Activated T-helper 2 cell treated with anti-CD3 and anti-CD28 coated beads, Interferon-gamma antibody, Interleukin-2, Interleukin-4, amounts not matched to agents 10 μg/mL and 5 μg/mL and 100 μg/mL, durations not matched to agents 14 hours and 24 hours and 36 hours (primary cell): Measurements from ENCODE around the gene WDR46. TPM values are rescaled to one million over a fixed set of nuclear protein-coding genes. Genes with fewer than 3 reads are reported as not detected.

Source experiments
- DNase-seq: peaks from one replicate; pipeline ENCODE4 v3.0.0; 2021; ENCODE audit warnings: low spot score
- H3K27ac Mint-ChIP-seq: one replicate; pipeline ENCODE4 v1.8.0; 2021; ENCODE audit warnings: mixed read lengths
- H3K27me3 Mint-ChIP-seq: one replicate; pipeline ENCODE4 v1.8.0; 2021; ENCODE audit warnings: low read depth, mixed read lengths
- H3K36me3 Mint-ChIP-seq: one replicate; pipeline ENCODE4 v1.8.0; 2021; ENCODE audit warnings: low read depth, mixed read lengths
- H3K4me1 Mint-ChIP-seq: one replicate; pipeline ENCODE4 v1.8.0; 2021; ENCODE audit warnings: low read depth, mixed read lengths
- H3K4me3 Mint-ChIP-seq: one replicate; pipeline ENCODE4 v1.8.0; 2021; ENCODE audit warnings: low read depth, mild to moderate bottlenecking, moderate library complexity, mixed read lengths
- H3K9me3 Mint-ChIP-seq: one replicate; pipeline ENCODE4 v1.8.0; 2021; ENCODE audit warnings: mixed read lengths
- intact Hi-C: fragments of 100-400 bp; cut with micrococcal nuclease; formaldehyde crosslinking; loops from one replicate; pipeline ENCODE4 v1.15.1; 2023
- total RNA-seq: library from RNA; stranded (reverse); gene quantifications from 2 replicates; pipeline ENCODE4 v1.2.3, GENCODE V29; 2022

WDR46 gene
- total RNA-seq, 1 donor from 2014 or later: 87.3 TPM

DNA sequence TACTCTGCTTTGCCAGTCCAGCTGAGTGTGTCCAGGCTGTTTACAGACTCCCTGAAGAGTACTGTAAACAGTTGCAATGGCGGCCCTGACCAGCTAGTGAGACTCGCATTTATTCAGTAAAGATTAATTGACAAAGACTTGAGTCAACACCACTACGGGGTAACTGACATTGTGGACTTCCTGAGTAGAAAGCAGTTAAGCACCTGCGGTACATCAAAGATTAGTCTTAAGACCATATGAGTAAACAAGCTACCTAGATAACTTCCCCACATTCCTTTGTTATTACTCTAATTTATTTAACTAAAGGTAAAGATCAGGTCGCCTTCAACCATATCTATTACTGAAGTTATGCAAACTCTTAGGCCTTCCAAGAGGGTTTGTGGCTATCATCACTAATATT is 30.0 kb downstream of the WDR46 start:
- no peaks in the 10 kb centered on the region for H3K4me1 Mint-ChIP-seq
- no peak overlapping the region for H3K4me3 Mint-ChIP-seq
- DNase-seq: no peak
- no peaks in the 10 kb centered on the region for H3K9me3 Mint-ChIP-seq
- no peaks in the 10 kb centered on the region for H3K27me3 Mint-ChIP-seq
- peaks cover 48% of the 10 kb centered on the region for H3K36me3 Mint-ChIP-seq
- H3K27ac Mint-ChIP-seq: no peak overlapping the region
- intact Hi-C loops: no loop called here

DNA sequence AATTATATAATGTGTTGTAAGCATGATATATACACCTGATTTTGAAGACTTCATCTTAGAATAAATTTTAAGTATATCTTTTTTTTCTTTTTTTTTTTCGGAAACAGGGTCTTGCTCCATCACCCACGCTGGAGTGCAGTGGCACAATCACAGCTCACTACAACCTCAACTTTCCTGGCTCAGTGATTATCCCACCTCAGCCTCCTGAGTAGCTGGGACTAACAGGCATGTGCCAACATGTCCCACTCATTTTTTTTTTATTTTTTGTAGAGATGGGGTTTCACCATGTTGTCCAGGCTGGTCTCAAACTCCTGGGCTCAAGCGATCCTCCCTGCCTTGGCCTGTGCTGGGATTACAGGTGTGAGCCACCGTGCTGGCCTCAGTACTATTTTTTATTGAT is 34.4 kb downstream of the WDR46 start:
- intact Hi-C loops: no loop called here
- Mint-ChIP-seq H3K9me3 (no peaks in the 10 kb centered on the region), H3K4me3 (no peak overlapping the region), H3K27ac (no peak overlapping the region), H3K36me3 (peaks cover 45% of the 10 kb centered on the region), H3K4me1 (peaks cover 23% of the 10 kb centered on the region), H3K27me3 (no peaks in the 10 kb centered on the region)
- no peak for DNase-seq

DNA sequence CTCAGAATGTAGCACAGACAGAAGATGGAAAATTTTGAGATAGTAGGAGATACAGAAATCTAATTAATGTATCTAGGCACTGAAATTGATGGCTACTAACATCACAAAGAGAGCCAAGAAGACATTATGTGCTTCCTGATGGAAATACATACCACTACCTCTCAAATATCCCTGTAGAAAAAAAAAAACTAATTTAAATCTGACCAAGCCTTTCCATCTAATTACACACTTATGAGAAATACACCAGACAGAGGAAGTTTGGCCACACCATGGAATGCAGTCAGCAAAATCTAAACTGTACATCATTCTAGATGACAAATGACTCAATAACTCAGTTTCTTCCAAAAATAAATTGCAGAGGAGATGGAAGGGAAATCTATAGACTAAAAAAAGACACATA is 36.3 kb downstream of the WDR46 start:
- DNase-seq: no peak
- intact Hi-C loops: no loop called here
- peaks cover 32% of the 10 kb centered on the region for H3K4me1 Mint-ChIP-seq

DNA sequence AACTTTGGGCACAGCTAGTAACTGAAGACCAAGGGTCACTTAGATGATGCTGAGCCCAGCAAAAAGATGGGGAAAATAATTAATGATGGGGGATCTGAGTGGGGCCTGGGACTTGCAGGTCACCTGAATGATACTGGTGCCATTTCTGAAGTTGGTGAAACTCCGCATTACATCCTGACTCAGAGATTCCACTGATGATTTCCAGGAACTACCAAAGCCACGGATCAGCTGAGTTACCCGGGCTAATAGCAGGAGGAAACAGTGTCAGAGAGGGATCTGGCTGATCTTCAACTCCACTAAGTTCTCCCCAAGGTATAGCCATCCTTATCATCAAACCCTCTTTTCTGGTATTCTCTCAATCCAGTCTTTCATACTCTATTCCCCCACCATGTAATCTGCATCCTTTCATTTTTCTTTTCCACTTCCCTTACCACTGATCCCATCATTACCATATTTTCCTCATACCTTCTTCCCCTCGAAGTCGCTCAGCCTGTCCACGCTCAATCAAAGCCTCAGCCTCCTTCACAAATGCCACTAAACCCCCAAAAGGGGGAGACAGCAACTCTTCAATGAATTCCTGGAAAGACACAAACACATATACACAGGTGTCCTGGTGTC is 37.5 kb downstream of the WDR46 start:
- H3K4me1 Mint-ChIP-seq: peaks cover 32% of the 10 kb centered on the region
- no peaks in the 10 kb centered on the region for H3K9me3 Mint-ChIP-seq
- peak overlapping the region; percentile 38 for H3K4me3 Mint-ChIP-seq
- H3K27me3 Mint-ChIP-seq: no peaks in the 10 kb centered on the region
- peaks cover 37% of the 10 kb centered on the region for H3K36me3 Mint-ChIP-seq
- intact Hi-C loops: no loop called here
- peak overlapping the region; percentile 66 for H3K27ac Mint-ChIP-seq
- no peak for DNase-seq

More for the DNA sequence above, 36.3 kb downstream of the WDR46 start:
- Mint-ChIP-seq H3K9me3 (no peaks in the 10 kb centered on the region), H3K4me3 (no peak overlapping the region), H3K36me3 (peaks cover 39% of the 10 kb centered on the region), H3K27ac (no peak overlapping the region), H3K27me3 (no peaks in the 10 kb centered on the region)

DNA sequence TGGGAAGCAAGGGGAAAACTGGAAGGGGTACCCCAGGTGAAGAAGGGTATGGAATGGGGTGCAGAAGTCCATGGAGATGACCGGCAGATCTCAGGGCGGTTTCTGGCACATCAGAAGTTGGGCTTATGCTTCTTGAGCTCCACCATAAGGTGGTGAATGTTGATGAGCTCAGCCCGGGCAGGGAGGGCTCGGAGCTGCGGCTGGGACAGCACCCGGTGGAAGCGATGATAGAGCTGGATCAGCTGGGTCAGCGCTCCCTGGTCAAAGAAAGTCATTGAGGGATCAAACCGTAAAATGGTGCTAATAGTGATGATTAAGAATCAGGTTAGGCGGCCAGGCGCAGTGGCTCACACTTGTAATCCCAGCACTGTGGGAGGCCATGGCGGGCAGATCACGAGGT is 38.3 kb downstream of the WDR46 start:
- no peaks in the 10 kb centered on the region for H3K9me3 Mint-ChIP-seq
- intact Hi-C loops: no loop called here
- H3K27ac Mint-ChIP-seq: peak overlapping the region; percentile 92
- peak overlapping the region; percentile 88 for H3K4me3 Mint-ChIP-seq
- peaks cover 32% of the 10 kb centered on the region for H3K4me1 Mint-ChIP-seq
- H3K27me3 Mint-ChIP-seq: no peaks in the 10 kb centered on the region
- H3K36me3 Mint-ChIP-seq: peaks cover 34% of the 10 kb centered on the region
- DNase-seq: no peak

DNA sequence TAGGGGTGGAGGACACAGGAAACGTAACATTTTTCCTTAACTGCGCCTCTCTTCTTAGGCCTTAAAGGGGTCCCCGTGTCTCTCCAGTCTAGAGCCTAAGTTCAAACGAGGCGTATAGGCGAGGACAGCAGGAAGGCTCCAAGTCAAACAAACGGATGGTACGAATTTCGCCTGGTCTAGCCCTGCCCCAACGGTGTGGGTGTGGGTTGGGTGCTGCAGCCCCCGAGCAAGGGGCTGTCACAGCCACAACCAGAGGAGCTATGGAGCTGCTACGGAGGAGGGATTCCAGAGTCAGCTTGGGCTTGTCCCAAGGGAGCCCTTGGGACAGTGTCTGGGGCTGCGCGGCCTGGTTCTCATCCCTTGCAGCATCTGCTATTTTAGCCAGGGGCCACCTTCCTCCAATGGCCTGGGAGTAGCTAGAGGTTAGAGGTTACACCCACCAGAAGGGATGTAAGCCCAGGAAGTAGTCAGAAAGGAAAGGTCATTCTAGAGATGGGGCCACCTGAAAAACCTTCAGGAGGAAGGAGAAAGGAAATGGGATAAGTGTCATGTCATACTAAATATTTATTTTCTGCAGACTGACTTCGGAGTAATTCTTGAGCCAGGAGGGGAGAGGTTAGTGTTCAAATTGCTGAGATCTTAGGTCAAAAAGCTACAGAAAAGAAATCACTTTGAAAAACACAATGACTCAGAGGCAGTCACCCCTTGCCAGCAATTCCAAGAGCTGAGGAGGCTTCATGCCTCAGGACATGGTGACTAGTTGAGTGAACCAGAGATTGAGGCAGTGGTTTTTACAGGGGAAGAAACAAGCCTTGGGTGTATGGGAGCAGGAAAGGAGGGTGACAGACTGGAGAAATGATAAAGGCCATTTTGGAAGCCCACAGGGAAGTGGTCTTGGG is 39.1 kb downstream of the WDR46 start:
- no peak for DNase-seq
- intact Hi-C loops: loop anchor here (1.0 to 2.0 kb wide), 4 partner anchors 21 to 278 kb away; partner anchors contain the start of gene VPS52
- H3K27ac Mint-ChIP-seq: peak overlapping the region; percentile 92
- H3K36me3 Mint-ChIP-seq: peaks cover 33% of the 10 kb centered on the region
- H3K4me1 Mint-ChIP-seq: peaks cover 32% of the 10 kb centered on the region
- H3K9me3 Mint-ChIP-seq: no peaks in the 10 kb centered on the region
- H3K27me3 Mint-ChIP-seq: no peaks in the 10 kb centered on the region
- peak overlapping the region; percentile 88 for H3K4me3 Mint-ChIP-seq

DNA sequence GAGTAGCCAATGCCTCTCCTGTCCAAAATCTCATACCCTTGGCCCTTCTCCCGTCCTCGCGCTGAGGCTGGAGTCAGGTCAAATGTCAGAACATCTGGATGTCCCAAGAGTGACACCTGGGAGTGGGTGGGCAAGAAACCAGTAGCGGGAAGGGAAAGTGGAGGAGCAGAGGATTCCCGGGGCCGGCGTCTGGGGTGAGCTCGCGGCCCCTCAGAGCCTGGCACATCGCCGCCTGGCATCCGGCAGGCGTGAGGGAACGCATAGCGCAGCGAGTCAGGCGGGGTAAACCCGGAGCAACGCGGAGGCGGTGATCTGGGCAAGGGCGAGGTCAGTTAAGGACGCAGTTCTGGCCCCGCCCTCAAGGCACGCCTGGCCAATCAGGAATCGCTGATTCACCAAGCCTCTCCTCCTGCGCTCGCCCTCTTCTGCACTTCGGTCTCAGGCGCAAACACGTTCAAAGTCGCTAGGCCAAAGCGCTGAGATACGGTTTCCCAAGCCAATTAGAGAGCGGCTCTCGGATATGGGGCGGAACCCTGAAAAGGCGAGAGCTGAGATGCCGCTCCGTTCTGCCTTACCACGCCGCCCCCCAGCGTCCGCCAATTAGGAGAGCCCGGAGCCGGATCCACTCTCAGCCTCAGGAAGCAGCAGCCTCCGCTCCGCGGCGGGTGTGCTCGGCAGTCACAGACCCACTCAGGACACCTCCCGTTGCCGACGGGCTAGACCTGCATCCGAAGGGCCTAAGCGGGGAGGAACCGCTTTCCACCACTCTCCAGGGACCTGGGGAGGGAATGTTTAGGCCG is 39.9 kb downstream of the WDR46 start:
- DNase-seq: peak; percentile 97
- peaks cover 33% of the 10 kb centered on the region for H3K36me3 Mint-ChIP-seq
- peaks cover 32% of the 10 kb centered on the region for H3K4me1 Mint-ChIP-seq
- H3K4me3 Mint-ChIP-seq: peak overlapping the region; percentile 88
- H3K27me3 Mint-ChIP-seq: no peaks in the 10 kb centered on the region
- H3K27ac Mint-ChIP-seq: peak overlapping the region; percentile 92
- no peaks in the 10 kb centered on the region for H3K9me3 Mint-ChIP-seq
- intact Hi-C loops: loop anchor here (1.0 to 2.0 kb wide), 6 partner anchors 22 to 277 kb away; partner anchors contain the start of gene VPS52

DNA sequence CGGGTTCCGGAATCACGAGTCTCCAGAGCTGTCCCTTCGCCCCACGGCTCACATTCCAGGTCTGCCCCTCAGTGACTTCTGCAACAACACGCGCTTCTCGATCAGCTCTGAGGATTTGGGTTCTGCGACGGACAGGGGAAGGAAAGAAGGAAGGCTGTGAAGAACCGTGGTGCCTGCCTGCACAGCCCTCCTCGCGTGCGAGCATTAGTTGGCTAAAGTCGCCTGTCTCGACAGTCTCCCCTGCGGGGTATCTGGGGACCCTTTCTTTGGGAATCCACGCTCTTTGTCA is 40.5 kb downstream of the WDR46 start:
- no peak for DNase-seq
- Mint-ChIP-seq H3K27ac (peak overlapping the region; percentile 87), H3K9me3 (no peaks in the 10 kb centered on the region), H3K36me3 (peaks cover 33% of the 10 kb centered on the region), H3K27me3 (no peaks in the 10 kb centered on the region), H3K4me1 (peaks cover 32% of the 10 kb centered on the region), H3K4me3 (peak overlapping the region; percentile 88)
- intact Hi-C loops: loop anchor here (1.0 to 2.0 kb wide), 3 partner anchors 64 to 129 kb away; no protein-coding TSS in a partner anchor

DNA sequence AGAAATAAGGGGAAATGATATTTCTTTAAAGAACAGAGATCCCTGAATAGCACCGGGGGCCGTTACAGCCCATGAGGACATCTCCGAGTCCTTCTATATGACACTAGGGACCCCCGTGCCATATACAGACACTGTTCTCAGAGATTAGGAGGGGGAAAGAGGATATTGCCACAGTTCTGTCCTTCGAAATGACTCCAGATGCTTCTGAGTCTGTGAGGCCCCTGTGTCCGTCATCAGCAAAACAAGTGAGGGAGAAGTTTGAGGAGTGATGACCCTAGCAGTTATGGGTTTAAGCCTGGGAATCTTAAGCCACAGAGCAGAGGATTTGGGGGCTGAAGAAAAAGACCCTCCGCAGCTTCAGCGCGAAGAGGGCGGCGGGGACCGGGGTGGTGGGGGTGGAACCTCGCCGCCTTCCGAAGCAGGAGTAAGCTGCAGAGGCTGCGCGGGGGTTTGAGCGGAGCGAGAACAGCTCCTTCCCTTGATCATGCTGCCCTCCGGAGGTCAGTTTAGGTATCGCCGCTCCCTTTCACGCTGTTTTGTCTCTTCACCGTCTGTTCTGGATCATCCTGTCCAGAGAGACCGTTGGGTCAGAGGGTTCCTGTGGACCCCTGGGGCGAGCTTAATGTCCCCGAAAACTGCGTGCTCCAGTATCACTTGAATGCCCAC is 40.9 kb downstream of the WDR46 start:
- H3K27ac Mint-ChIP-seq: peak overlapping the region; percentile 87
- peaks cover 3% of the 10 kb centered on the region for H3K27me3 Mint-ChIP-seq
- intact Hi-C loops: loop anchor here (1.0 to 2.0 kb wide), 3 partner anchors 65 to 129 kb away; no protein-coding TSS in a partner anchor
- H3K36me3 Mint-ChIP-seq: peaks cover 33% of the 10 kb centered on the region
- no peaks in the 10 kb centered on the region for H3K9me3 Mint-ChIP-seq
- H3K4me1 Mint-ChIP-seq: peaks cover 34% of the 10 kb centered on the region
- DNase-seq: peak; percentile 87
- peak overlapping the region; percentile 88 for H3K4me3 Mint-ChIP-seq

DNA sequence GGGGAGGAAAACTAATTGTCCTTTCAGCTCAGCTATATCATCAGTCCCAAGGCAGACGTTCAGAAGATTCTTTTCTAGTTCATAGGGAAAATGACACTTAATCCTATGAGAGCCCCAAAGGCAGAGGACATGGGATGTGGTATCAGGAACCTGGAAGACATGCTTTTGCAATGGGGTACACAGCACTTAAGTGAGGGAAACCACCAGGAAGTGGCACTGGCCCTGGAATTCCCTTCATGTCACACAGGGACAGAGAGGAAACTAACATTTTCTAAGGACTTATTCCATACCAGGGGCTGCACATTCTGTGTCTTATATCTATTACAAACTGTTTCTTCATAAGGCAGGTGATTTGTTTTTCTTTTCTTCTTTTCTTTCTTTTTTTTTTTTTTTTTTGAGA is 45.6 kb downstream of the WDR46 start:
- DNase-seq: no peak
- Mint-ChIP-seq H3K27me3 (peaks cover 15% of the 10 kb centered on the region), H3K36me3 (no peaks in the 10 kb centered on the region), H3K4me1 (peaks cover 15% of the 10 kb centered on the region), H3K27ac (no peak overlapping the region), H3K4me3 (no peak overlapping the region), H3K9me3 (no peaks in the 10 kb centered on the region)
- intact Hi-C loops: no loop called here

DNA sequence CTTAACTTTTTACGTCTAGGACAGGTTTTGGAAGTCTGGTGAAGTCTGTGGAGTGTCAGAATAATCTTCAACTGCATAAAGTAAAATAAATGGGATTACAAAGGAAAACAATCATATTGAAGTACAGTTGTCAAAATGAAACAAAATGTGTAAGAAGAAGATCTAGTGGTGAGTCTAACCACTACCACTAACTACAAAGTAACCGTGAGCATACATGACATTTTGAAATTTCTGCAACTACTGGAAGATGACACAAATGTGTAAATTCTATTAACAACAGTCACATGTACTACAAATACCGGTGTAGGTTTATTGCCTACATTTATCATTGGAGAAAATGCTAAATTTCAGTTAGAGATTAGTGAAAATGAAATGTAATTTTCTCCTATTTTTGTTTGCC is 47.1 kb downstream of the WDR46 start:
- Mint-ChIP-seq H3K36me3 (no peaks in the 10 kb centered on the region), H3K27me3 (peaks cover 17% of the 10 kb centered on the region), H3K4me1 (peaks cover 13% of the 10 kb centered on the region), H3K27ac (peak overlapping the region; percentile 28), H3K4me3 (no peak overlapping the region), H3K9me3 (no peaks in the 10 kb centered on the region)
- DNase-seq: no peak
- intact Hi-C loops: no loop called here

DNA sequence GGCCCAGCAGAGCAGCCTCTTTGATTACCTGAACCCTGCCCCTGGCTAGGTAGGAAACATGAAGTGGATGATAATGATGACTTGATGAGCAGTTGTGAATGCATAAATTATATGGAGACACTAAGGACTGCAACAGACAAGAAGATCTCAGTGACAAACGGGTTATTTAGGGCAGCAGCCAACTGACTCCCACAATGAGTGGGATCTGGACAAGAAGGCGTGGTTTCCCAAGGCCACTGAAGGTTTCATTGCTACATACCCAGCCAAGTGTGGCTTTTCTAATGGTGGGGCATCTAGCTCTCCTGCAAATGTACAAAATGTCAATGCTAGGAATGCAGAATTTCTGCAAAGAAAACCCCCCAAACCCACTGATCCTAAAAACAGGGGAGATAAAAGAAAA is 51.3 kb downstream of the WDR46 start:
- Mint-ChIP-seq H3K9me3 (no peaks in the 10 kb centered on the region), H3K36me3 (no peaks in the 10 kb centered on the region), H3K27ac (no peak overlapping the region), H3K4me3 (no peak overlapping the region), H3K4me1 (peaks cover 12% of the 10 kb centered on the region), H3K27me3 (peaks cover 37% of the 10 kb centered on the region)
- intact Hi-C loops: no loop called here
- no peak for DNase-seq
